ENCODE results near the gene OR52A1. TPM values are rescaled to one million over a fixed set of nuclear protein-coding genes. Genes with fewer than 3 reads are reported as not detected.

The OR52A1 gene
- total RNA-seq, 2 experiments from 2014 or later = not detected

DNA sequence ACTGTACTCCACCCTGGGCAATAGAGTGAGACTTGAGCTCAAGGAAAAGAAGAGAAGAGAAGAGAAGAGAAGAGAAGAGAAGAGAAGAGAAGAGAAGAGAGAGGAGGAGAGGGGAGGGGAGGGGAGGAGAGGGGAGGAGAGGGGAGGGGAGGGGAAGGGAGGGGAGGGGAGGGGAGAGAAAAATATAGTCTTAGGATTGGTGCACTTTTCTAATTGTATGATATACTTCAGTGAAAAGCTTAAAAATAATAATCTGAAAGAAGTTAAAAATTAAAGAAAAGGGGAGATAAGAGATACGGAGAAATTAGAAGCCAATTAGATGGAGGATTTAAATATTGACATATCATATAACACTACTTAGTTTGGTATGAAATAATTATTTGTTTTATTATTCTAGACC is 35.7 kb downstream of the OR52A1 start:
- H3K4me1 Mint-ChIP-seq = no peaks in the 10 kb centered on the region
- CTCF ChIA-PET = no interaction called here
- H3K36me3 Mint-ChIP-seq (ENCODE audit: low read depth) = no peaks in the 10 kb centered on the region
- POLR2A ChIA-PET = no interaction called here
- H3K27me3 Mint-ChIP-seq = no peaks in the 10 kb centered on the region
- no peak overlapping the region for H3K27ac Mint-ChIP-seq
- DNase-seq = no peak
- no peak overlapping the region for H3K4me3 Mint-ChIP-seq
- H3K9me3 Mint-ChIP-seq = no peaks in the 10 kb centered on the region

DNA sequence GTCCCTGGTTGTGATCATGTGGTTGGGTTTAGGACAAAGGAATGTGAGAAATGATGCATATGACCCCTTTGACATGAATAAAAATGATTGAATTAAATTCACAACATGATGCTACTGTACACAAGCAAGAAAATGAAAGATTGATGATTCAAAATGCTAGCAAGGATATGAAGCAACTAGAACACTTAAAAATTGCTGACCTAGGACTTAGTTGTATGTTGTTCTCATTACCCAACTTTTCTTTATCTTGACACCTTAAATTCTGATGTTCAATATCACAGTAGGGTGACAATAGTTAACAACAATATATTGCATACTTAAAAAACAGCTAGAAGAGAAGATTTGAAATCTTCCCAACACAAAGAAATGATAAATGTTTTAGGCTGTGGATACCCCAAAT is 37.0 kb downstream of the OR52A1 start:
- no peaks in the 10 kb centered on the region for H3K36me3 Mint-ChIP-seq (ENCODE audit: low read depth)
- no peak overlapping the region for H3K27ac Mint-ChIP-seq
- no peaks in the 10 kb centered on the region for H3K4me1 Mint-ChIP-seq
- H3K9me3 Mint-ChIP-seq = no peaks in the 10 kb centered on the region
- ChIA-PET CTCF (no interaction called here), POLR2A (no interaction called here)
- DNase-seq = no peak
- no peaks in the 10 kb centered on the region for H3K27me3 Mint-ChIP-seq
- no peak overlapping the region for H3K4me3 Mint-ChIP-seq

GRCh38 chr11:5115339-5115738 is 39.2 kb downstream of the OR52A1 start:
- no peaks in the 10 kb centered on the region for H3K36me3 Mint-ChIP-seq (ENCODE audit: low read depth)
- POLR2A ChIA-PET = no interaction called here
- DNase-seq = no peak
- no peaks in the 10 kb centered on the region for H3K27me3 Mint-ChIP-seq
- H3K4me1 Mint-ChIP-seq = no peaks in the 10 kb centered on the region
- CTCF ChIA-PET = no interaction called here
- no peaks in the 10 kb centered on the region for H3K9me3 Mint-ChIP-seq
- no peak overlapping the region for H3K4me3 Mint-ChIP-seq
- H3K27ac Mint-ChIP-seq = no peak overlapping the region

GRCh38 chr11:5107285-5107684 is 47.3 kb downstream of the OR52A1 start:
- no peak overlapping the region for H3K27ac Mint-ChIP-seq
- H3K4me1 Mint-ChIP-seq = no peaks in the 10 kb centered on the region
- no peak overlapping the region for H3K4me3 Mint-ChIP-seq
- DNase-seq = no peak
- H3K36me3 Mint-ChIP-seq (ENCODE audit: low read depth) = no peaks in the 10 kb centered on the region
- no peaks in the 10 kb centered on the region for H3K9me3 Mint-ChIP-seq
- H3K27me3 Mint-ChIP-seq = no peaks in the 10 kb centered on the region
- POLR2A ChIA-PET = no interaction called here
- CTCF ChIA-PET = no interaction called here

DNA sequence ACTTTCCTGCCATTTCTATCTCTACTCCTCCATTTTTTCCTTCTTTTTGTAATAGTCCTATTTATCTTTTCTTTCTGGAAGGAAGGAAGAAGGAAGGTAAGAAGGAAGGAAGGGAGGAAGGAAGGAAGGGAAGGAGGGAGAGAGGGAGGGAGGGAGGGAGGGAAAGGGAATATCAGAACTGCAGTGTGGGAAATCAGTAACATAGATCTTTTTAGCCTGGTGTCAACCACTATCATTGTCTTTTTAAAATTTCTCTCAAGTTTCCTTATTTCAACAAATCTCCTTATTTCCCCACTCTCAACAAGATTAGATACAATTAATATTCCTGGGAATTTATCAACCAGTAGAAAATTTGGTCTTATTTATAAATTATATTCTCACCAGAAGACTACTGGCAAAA is 51.5 kb downstream of the OR52A1 start:
- CTCF ChIA-PET = no interaction called here
- Mint-ChIP-seq H3K27ac (no peak overlapping the region), H3K4me3 (no peak overlapping the region), H3K36me3 (ENCODE audit: low read depth) (no peaks in the 10 kb centered on the region), H3K27me3 (no peaks in the 10 kb centered on the region), H3K9me3 (no peaks in the 10 kb centered on the region), H3K4me1 (no peaks in the 10 kb centered on the region)
- no peak for DNase-seq
- POLR2A ChIA-PET = no interaction called here

- Mint-ChIP-seq H3K36me3 (ENCODE audit: low read depth) (no peaks in the 10 kb centered on the region), H3K4me1 (no peaks in the 10 kb centered on the region), H3K27me3 (no peaks in the 10 kb centered on the region), H3K27ac (no peak overlapping the region), H3K4me3 (no peak overlapping the region), H3K9me3 (no peaks in the 10 kb centered on the region)
- CTCF ChIA-PET = no interaction called here
- POLR2A ChIA-PET = no interaction called here
- no peak for DNase-seq
Observed at GRCh38 chr11:5102246-5102645, 52.3 kb downstream of the OR52A1 start.

DNA sequence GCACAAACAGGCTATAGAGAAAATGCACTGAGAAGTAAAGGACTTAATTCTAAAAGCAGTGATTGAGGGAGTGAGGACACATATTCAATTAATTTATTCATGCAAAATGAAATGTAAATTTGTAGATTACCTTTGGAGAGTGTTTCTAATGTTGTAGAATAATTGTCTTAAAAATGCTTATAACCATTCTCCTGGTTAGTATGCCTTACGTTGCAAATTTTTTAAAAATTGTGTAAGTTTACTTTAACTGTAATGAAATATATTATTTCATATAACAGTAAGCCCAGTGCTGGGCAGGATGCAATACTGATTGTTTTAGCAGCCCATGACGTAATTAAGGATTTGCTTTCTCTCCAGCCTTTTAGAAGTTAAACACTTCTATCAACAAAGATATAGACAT is 58.5 kb downstream of the OR52A1 start:
- Mint-ChIP-seq H3K27ac (no peak overlapping the region), H3K36me3 (ENCODE audit: low read depth) (no peaks in the 10 kb centered on the region), H3K27me3 (no peaks in the 10 kb centered on the region), H3K4me1 (no peaks in the 10 kb centered on the region), H3K4me3 (no peak overlapping the region), H3K9me3 (no peaks in the 10 kb centered on the region)
- DNase-seq = no peak
- CTCF ChIA-PET = no interaction called here
- POLR2A ChIA-PET = no interaction called here

Other genes starting within 250 kb of the OR52A1 start
- gene OR51G2, start 235.4 kb downstream of the OR52A1 start, total RNA-seq = not detected
- gene OR51G1, start 230.4 kb downstream of the OR52A1 start, total RNA-seq = not detected
- not detected for gene OR51A4, start 207.2 kb downstream of the OR52A1 start, total RNA-seq
- not detected for gene OR51A2, start 199.0 kb downstream of the OR52A1 start, total RNA-seq
- gene OR51L1, start 159.9 kb downstream of the OR52A1 start, total RNA-seq = not detected
- gene OR52J3, start 108.2 kb downstream of the OR52A1 start, total RNA-seq = not detected
- not detected for gene OR52E2, start 95.1 kb downstream of the OR52A1 start, total RNA-seq
- gene OR52E1, start 85.2 kb downstream of the OR52A1 start, total RNA-seq = not detected
- gene OR52A5, start 16.4 kb downstream of the OR52A1 start, total RNA-seq = not detected
- not detected for gene OR51V1, start 45.9 kb upstream of the OR52A1 start, total RNA-seq
- gene HBB, start 72.3 kb upstream of the OR52A1 start, total RNA-seq = not detected
- not detected for gene HBD, start 79.7 kb upstream of the OR52A1 start, total RNA-seq
- not detected for gene HBG1, start 95.1 kb upstream of the OR52A1 start, total RNA-seq
- gene HBG2, start 100.0 kb upstream of the OR52A1 start, total RNA-seq = not detected
- not detected for gene HBE1, start 115.2 kb upstream of the OR52A1 start, total RNA-seq
- gene OR51B4, start 147.2 kb upstream of the OR52A1 start, total RNA-seq = not detected
- gene OR51B2, start 169.5 kb upstream of the OR52A1 start, total RNA-seq = not detected
- gene OR51B5, start 188.8 kb upstream of the OR52A1 start, total RNA-seq = not detected
- gene OR51B6, start 196.8 kb upstream of the OR52A1 start, total RNA-seq = not detected
- not detected for gene OR51M1, start 229.1 kb upstream of the OR52A1 start, total RNA-seq

All from activated CD4-positive, alpha-beta memory T cell treated with anti-CD3 and anti-CD28 coated beads, Interleukin-2, amount 10 ng/mL, durations not matched to agents 7 days and 5 days (primary cell).